ENCODE measurements around the gene ANO9. TPM values are rescaled to one million over a fixed set of nuclear protein-coding genes. Genes with fewer than 3 reads are reported as not detected.
"Not testable (repeated sequence)": the region's sequence is repeated elsewhere in the genome, so short reads cannot be mapped to it uniquely, and the experiment has no call there.

The ANO9 gene
- total RNA-seq, 1 donor from 2014 or later = 0.07 TPM

DNA sequence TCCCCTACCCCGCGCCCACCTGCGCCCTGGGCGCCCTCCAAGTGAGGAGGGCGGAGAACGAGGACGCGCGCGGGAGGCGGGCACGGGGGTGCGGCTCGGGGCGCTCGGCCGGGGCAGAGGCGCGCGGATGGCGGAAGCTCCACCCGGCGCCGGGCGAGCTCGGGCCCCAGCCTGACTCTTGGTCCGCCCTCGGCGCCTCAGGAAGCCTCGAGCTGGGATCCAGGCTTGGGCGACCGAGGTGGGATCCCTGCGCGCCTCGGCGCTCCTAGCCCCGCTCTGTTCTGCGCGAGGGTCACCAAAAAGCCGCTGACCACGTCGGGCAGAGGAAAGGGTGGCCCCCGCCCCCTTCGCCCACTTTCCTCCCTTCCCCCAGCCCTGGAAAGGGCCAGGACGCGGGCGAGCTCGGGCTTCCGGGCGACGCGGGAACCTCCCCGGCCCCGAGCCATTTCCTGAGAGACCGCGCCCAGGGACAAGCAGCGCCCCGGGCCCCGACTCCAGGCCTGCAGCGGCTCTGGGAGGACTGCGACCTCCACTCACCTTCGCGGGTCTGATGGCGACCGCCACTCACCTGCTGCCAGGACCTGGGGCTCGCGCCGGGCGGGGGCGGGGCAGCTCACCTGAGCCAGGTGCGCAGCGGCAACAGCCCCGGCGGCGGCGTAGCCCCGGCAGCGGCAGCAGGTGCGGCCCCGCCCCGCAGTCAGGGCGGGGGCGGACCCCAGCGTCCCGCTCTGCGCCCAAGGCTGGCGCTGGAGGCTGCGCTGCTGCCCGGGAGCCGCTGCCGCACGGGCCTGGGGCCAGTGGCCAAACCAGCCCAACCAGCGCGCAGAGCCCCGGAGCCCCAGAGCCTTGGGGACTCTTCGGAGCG is 24.8 kb downstream of the ANO9 start:
- DNase-seq (ENCODE audit: low read depth, low spot score) = no peak

DNA sequence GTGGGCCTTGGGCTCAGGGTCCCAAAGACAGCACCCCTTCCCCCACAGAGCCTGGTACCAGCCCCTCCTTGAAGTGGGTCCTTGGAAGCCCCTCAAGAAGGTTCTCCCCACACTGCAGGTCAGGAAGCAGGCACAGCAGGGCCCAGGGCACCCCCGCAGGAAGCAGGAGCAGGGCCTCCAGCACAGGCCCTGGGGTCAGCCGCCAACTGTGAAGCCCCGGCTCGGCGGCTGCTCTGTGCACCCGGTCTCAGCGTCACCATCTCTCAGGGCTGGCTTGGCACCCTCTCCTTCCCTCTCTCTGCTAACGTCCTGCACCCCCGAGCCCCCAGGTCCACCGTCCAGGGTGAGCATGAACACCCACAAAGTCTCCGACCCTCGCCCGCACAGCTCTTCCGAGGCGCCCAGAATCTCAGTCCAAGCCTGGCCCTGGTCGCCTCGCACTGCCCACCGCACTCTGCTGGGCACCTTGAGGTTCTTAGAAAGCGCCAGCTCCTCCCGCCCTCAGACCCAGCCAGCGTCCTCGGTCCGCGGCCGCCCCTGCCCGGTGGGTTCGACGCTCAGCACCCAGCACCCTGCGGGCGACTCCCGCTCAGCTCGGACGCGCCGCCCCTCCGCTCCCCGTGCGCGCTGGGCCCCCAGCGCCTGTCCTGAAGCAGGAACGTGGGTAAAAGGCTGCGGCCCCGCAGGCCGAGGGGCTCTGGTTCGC is 25.6 kb downstream of the ANO9 start:
- no peak for DNase-seq (ENCODE audit: low read depth, low spot score)

- DNase-seq (ENCODE audit: low read depth, low spot score) = no peak
Observed at GRCh38 chr11:415640-416041, 26.2 kb downstream of the ANO9 start.

DNA sequence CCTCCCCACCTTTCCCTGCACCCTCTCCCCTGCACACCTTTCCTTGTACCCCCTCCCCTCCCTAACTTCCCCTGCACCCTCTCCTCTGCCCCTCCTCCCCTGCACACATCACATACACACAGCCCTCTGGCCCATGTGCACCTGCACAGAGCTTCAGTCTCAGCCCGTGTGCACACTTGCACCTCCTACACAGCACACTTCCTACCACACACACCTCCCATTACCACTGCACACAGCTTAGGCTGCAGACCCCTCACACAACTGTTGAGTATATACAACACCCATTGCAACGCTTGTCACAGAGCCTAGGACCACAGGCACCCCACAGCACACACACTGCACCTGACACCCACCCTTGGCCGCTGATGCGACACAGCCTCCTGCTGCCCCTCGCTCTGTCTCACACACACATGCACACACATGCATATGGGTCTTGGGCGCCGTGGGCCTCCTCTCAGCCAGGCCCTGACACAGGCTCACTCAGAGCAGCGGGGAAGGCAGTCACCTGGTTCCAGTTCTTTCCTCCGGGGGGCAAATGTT is 27.4 kb downstream of the ANO9 start:
- DNase-seq (ENCODE audit: low read depth, low spot score) = no peak

DNA sequence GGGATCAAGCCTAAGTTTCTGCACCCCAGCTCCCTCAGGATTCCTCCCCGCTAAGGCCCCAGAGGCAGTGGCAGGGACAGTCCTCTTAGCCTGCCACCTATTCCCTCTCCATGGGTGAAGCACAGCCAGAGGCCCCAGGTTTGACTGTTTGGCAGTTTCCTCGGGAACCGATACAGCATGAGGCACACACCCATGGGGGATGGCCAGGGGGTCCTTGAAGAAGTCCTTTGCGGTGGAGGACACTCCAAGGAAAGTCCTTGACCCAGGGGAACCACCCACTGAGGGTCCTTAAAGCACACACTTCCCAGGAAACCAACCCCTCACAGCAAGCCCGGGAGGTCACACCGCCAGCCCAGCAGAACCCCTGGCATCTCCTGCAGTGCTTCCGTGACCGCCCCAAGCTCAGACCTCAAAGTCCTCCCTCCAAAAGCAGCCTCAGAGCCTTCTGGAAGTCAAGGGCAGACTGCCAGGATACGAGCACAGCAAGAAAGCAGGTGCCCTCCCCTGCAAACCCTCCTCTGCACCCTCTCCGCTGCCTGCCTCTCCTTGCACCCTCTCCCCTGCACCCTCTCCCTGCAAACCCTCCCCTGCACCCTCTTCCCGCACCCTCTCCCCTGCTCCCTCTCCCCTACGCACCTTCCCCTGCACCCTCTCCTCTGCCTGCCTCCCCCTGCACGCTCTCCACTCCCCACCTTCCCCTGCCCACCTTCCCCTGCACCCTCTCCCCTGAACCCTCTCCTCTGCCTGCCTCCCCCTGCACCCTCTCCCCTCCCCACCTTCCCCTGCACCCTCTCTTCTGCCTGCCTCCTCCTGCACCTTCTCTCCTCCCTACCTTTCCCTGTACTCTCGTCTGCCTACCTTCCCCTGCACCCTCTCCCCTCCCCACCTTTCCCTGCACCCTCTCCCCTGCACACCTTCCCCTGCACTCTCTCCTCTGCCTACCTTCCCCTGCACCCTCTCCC is 28.4 kb downstream of the ANO9 start:
- DNase-seq (ENCODE audit: low read depth, low spot score) = no peak

- DNase-seq (ENCODE audit: low read depth, low spot score) = no peak
Observed at GRCh38 chr11:412641-413119, 29.1 kb downstream of the ANO9 start.

DNA sequence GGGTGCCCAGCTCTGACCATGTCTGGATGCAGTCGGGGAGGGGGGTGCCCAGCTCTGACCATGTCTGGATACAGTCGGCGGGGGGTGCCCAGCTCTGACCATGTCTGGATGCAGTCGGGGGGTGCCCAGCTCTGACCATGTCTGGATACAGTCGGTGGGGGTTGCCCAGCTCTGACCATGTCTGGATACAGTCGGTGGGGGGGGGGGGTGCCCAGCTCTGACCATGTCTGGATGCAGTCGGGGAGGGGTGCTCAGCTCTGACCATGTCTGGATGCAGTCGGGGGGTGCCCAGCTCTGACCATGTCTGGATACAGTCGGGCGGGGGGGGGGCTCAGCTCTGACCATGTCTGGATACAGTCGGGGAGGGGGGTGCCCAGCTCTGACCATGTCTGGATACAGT is 30.3 kb downstream of the ANO9 start:
- not testable (repeated sequence) for DNase-seq (ENCODE audit: low read depth, low spot score)

DNA sequence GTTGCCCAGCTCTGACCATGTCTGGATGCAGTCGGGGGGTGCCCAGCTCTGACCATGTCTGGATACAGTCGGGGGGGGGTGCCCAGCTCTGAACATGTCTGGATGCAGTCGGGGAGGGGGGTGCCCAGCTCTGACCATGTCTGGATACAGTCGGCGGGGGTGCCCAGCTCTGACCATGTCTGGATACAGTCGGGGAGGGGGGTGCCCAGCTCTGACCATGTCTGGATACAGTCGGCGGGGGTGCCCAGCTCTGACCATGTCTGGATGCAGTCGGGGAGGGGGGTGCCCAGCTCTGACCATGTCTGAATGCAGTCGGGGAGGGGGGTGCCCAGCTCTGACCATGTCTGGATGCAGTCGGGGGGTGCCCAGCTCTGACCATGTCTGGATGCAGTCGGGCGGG is 31.1 kb downstream of the ANO9 start:
- DNase-seq (ENCODE audit: low read depth, low spot score) = not testable (repeated sequence)

DNA sequence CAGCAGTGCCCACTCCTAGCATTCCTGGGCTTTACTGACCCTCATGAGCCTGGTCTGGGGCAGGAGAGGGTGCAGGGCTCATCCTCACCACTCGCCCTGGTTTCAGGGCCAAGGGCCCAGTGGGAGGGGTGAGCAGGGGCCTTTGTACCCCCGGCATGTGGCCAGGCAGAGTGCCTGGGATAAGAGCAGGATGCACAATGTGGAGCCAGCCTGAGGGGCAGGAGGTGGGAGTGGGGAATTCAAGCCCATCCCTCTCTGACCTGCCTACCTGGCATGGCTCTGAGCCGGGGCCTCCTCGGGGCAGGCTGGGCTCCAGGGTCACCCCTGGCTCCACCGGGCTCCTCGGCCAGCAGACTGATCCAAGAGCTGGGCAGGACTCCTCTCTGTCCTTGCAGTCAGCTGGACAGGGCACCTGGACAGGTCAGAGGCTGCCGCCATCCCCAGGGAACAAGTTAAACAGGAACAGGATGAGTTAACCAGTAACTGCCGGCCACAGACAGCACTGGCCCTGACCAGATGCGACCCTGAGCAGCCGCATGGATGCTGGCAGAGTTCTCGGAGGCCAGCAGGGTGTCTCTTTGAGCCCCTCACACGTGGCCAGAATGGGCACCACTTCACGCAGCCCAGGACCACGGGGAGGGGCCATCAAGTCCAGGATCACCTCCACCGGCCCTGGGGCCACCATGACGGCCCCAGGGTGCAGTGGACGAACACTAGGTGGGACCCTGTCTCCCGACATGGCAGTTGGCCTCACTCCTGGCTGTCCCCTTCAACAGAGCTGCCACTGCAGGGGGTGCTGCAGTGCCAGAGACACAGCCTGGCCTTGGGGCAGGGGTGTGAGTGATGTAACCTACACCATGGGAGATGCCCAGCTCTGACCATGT is 32.0 kb downstream of the ANO9 start:
- no peak for DNase-seq (ENCODE audit: low read depth, low spot score)

- no peak for DNase-seq (ENCODE audit: low read depth, low spot score)
Observed at GRCh38 chr11:409008-409599, 32.7 kb downstream of the ANO9 start.

DNA sequence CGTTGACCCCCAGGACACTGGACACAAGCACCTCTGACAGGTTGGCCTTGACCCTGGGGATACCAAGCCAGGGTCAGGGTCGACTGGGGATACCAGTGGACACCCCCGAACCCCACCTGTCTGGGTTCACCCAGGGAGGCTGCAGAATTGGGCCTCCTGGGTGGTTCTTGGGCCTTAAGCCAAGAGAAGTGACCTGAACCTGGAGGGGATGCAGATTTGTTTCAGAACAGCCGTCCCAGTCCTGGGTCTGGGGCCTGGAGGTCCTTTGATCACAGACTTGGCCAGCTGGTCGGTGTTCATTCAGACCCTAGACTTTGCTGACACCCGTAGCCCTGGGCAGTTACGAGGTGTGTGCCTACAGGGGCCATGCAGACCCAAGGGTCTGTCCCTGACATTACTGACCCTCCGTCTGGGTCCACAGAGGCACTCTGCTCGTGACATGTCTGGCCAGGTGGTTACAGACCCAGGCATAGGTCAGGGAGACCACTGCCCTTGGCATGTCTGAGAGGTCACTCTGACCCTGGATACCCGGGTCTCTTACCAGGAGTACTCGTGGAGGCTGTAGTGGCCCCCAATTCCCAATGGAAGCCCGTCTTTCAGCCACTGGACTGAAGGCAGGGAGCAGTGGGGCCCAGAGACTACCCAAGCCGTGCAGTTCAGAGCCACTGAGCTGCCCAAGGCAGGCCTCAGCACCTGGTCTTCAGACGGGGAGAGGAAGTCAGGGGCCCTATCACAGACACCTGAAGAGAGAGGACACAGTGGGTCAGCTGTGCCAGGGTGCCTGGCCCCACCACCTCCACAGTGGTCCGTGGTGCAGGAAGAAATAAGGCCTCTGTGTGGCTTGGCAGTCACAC is 33.4 kb downstream of the ANO9 start:
- DNase-seq (ENCODE audit: low read depth, low spot score) = no peak

DNA sequence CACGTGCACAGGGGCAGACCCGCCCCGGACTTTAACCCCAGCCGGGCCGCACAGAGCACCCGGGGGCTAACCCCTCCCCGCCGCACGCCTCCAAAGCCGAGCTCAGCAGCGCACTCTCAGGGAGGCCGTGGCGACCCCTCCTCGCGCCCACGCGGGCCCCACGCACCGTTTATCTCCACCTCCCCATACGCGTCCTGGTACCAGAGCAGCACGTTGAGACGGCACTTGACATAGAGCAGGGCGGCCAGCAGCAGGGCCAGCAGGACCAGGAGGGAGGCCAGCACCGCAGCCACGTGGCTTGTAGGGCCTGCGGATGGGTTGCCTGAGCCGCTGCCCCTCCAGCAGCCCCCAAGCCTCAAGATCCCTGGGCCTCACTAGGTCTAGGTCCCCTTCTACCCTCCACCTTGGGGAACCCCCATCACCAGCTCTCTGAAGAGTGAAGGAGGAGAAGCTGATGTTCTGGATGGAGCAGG is 34.1 kb downstream of the ANO9 start:
- DNase-seq (ENCODE audit: low read depth, low spot score) = no peak

DNA sequence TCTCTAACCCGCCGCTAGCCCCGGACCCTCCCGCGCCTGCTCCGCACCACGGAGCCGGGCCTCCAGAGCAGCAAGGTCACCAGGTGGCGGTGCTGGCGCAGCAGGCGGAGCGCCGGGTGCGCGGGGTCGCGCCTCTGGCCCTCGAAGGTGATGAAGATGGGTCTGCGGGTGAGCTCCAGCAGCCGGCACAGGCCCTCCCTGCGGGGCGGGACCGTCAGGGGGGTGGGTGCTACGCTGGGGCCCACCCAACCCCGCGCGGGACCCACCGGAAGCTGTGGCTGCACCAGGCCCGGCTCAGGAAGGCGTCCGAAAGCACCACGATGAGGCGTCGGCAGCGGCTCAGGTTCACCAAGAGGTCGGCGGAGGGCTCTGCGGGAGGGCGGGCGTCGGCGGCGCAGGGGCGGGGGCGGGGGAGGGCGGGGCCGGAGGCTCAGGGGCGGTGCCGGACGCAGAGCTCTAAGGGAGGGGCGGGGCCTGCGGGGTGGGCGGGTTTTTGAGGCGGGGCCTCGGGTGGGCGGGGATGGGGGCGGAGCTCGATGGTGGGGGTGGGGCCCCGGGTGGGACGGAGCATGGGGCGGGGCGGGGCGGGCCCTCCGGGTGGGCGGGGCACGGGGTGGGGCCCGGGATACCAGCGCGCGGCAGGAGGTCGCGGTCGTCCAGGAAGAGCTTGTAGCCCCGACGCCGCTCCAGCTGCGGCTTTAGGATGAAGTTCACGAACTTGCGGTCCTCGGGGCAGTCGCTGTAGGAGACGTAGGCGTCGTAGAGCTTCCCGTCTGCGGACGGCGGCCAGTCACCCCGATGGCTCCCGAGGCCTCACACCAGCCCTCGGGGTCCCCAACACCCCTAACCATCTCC is 34.8 kb downstream of the ANO9 start:
- DNase-seq (ENCODE audit: low read depth, low spot score) = no peak

- DNase-seq (ENCODE audit: low read depth, low spot score) = no peak
Observed at GRCh38 chr11:405954-406795, 35.6 kb downstream of the ANO9 start.

- no peak for DNase-seq (ENCODE audit: low read depth, low spot score)
Observed at GRCh38 chr11:405323-405953, 36.4 kb downstream of the ANO9 start.

DNA sequence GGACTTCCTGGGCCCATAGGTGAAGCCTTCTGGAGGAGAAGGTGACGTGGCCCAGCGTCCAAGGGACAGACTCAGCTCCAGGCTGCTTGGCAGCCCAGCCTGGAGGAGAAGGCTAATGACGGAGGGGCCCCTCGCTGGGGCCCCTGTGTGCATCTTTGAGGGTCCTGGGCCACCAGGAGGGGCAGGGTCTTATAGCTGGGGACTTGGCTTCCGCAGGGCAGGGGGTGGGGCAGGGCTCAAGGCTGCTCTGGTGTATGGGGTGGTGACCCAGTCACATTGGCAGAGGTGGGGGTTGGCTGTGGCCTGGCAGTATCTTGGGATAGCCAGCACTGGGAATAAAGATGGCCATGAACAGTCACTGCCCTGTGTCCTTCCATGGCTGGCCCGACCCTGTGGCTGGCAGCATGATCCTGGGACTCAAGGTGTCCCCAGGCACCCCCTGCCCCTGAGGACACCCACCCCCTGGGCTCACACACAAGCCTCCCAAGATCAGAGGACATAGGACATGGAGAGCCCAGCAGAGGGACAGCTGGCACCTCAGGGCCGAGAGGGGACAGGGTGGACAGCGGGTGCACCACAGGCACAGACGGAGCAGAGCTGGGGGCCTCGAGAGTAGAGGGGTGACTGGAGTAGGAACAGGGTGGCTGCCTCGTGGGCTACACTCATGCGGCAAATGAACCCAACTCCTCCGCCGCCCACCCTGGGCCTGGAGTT is 37.1 kb downstream of the ANO9 start:
- DNase-seq (ENCODE audit: low read depth, low spot score) = no peak
